ENCODE data around the gene CACNA2D3.

The CACNA2D3 gene

DNA sequence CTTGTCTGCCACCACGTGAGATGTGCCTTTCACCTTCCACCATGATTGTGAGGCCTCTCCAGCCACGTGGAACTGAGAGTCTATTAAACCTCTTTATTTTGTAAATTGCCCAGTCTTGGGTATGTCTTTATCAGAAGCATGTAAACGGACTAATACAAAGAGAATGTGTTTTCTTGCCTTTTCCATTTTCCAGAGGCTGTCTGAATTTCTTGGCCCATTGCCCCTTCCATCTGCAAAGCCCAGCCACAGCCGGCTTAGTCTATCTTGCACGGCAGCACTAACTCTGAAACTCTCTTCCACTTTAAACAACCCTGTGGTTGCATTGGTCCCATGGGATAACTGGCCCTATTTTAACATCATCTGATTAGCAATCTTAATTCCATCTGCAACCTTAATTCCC, 590.2 kb downstream of the CACNA2D3 start:
- TF ChIP-seq CTCF (IDR thresholded peaks at IDR 0.05; ENCODE audit: control insufficient read depth, insufficient read depth, low read depth, low read length, missing control alignments): no peak
- H3K4me3 ChIP-seq (ENCODE audit: control insufficient read depth, low read depth, low read length): no peak overlapping the region
- no peak for DNase-seq (ENCODE audit: low read depth)

- TF ChIP-seq CTCF (IDR thresholded peaks at IDR 0.05; ENCODE audit: control insufficient read depth, insufficient read depth, low read depth, low read length, missing control alignments): no peak
- DNase-seq (ENCODE audit: low read depth): no peak
Observed at GRCh38 chr3:54713031-54713430, 590.7 kb downstream of the CACNA2D3 start.

GRCh38 chr3:54713455-54713854, 591.1 kb downstream of the CACNA2D3 start:
- no peak for TF ChIP-seq CTCF (IDR thresholded peaks at IDR 0.05; ENCODE audit: control insufficient read depth, insufficient read depth, low read depth, low read length, missing control alignments)
- no peak overlapping the region for H3K4me3 ChIP-seq (ENCODE audit: control insufficient read depth, low read depth, low read length)
- no peak for DNase-seq (ENCODE audit: low read depth)

More at GRCh38 chr3:54713031-54713430, 590.7 kb downstream of the CACNA2D3 start:
- H3K4me3 ChIP-seq (ENCODE audit: control insufficient read depth, low read depth, low read length): no peak overlapping the region

DNA sequence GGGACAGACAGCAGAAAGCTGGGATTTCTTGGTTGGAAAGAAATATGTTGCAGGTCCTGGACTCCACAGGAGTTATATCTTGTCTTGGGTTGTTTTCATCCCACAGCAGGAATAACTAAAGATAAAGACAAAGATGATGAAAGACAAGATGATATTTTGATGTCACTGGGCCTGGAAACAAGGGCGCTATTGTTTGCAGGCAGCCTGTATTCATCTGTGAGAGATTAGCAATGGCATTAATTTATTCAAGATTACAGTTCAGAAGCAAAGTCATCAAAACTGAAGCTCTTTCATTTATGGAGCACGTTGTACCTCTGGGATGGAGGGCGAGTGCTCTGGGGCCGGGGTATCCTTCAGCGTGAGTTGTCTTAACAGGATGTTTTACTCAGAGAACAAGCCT, 591.7 kb downstream of the CACNA2D3 start:
- no peak overlapping the region for H3K4me3 ChIP-seq (ENCODE audit: control insufficient read depth, low read depth, low read length)
- no peak for DNase-seq (ENCODE audit: low read depth)
- TF ChIP-seq CTCF (IDR thresholded peaks at IDR 0.05; ENCODE audit: control insufficient read depth, insufficient read depth, low read depth, low read length, missing control alignments): no peak

GRCh38 chr3:54717506-54717905, 595.2 kb downstream of the CACNA2D3 start:
- TF ChIP-seq CTCF (IDR thresholded peaks at IDR 0.05; ENCODE audit: control insufficient read depth, insufficient read depth, low read depth, low read length, missing control alignments): no peak
- no peak overlapping the region for H3K4me3 ChIP-seq (ENCODE audit: control insufficient read depth, low read depth, low read length)
- DNase-seq (ENCODE audit: low read depth): no peak

- TF ChIP-seq CTCF (IDR thresholded peaks at IDR 0.05; ENCODE audit: control insufficient read depth, insufficient read depth, low read depth, low read length, missing control alignments): no peak
- no peak overlapping the region for H3K4me3 ChIP-seq (ENCODE audit: control insufficient read depth, low read depth, low read length)
- no peak for DNase-seq (ENCODE audit: low read depth)
Observed at GRCh38 chr3:54719914-54720313, 597.6 kb downstream of the CACNA2D3 start.

GRCh38 chr3:54720604-54721003, 598.3 kb downstream of the CACNA2D3 start:
- no peak overlapping the region for H3K4me3 ChIP-seq (ENCODE audit: control insufficient read depth, low read depth, low read length)
- no peak for TF ChIP-seq CTCF (IDR thresholded peaks at IDR 0.05; ENCODE audit: control insufficient read depth, insufficient read depth, low read depth, low read length, missing control alignments)
- DNase-seq (ENCODE audit: low read depth): no peak

Data from AG09309 (cell line).